Peyer's patch (tissue), 4 donors: ENCODE data around the gene HECTD2. TPM values are rescaled to one million over a fixed set of nuclear protein-coding genes. Genes with fewer than 3 reads are reported as not detected.

ENCODE experiments used
- DNase-seq, 3 donors: peaks; one replicate each; pipeline ENCODE4 v3.0.0-alpha.2; 2017 to 2019
- H3K27ac ChIP-seq, 4 donors: fragments of 200-600 bp; sonication (generic); one replicate each; pipeline ENCODE4 v1.5.1; 2016 to 2019
- H3K27me3 ChIP-seq, 2 donors: fragments of 200-600 bp; sonication (generic); one replicate each; pipeline ENCODE4 v1.5.1; 2019
- H3K36me3 ChIP-seq, 3 donors: fragments of 200-600 bp; sonication (generic); one replicate each; pipeline ENCODE4 v1.5.1; 2016 to 2019
- H3K4me1 ChIP-seq, 4 donors: fragments of 200-600 bp; sonication (generic); one replicate each; pipeline ENCODE4 v1.5.1; 2016 to 2019
- H3K4me3 ChIP-seq, 4 donors: fragments of 200-600 bp; sonication (generic); 1 replicate in 3 of 4; 2 replicates in 1 of 4; pipeline ENCODE4 v1.5.1; 2016 to 2019; ENCODE audit warnings: mild to moderate bottlenecking in 1 of 4
- H3K9me3 ChIP-seq, 4 donors: fragments of 200-600 bp; sonication (generic); one replicate each; pipeline ENCODE4 v1.5.1; 2016 to 2019; ENCODE audit warnings: mild to moderate bottlenecking in 1 of 4
- CTCF ChIP-seq, 6 experiments: fragments of 450-650 bp in 4 of 6; fragments of 200-600 bp in 2 of 6; sonication (generic) in 1 of 6; IDR thresholded peaks; one replicate each; pipeline ENCODE4 v1.5.1; 2017 to 2019; ENCODE audit warnings: antibody characterized with exemption in 6 of 6, mild to moderate bottlenecking in 3 of 6, moderate library complexity in 1 of 6
- POLR2A ChIP-seq, 2 donors: fragments of 450-650 bp; IDR thresholded peaks; one replicate each; pipeline ENCODE4 v1.5.1; 2017; ENCODE audit warnings: antibody characterized with exemption in 2 of 2, mild to moderate bottlenecking in 2 of 2, moderate library complexity in 2 of 2
- total RNA-seq, 4 donors: library from RNA; depleted of rRNA; stranded (reverse); fragments of >200 nt; gene quantifications; one replicate each; pipeline ENCODE4 v1.1.0, GENCODE V29; 2016

HECTD2 gene
- total RNA-seq, 4 donors from 2014 or later = 4.4 to 18.2 (median 5.5) TPM

GRCh38 chr10:91512458-91512857 is 102.3 kb downstream of the HECTD2 start:
- DNase-seq = no peak
- H3K36me3 ChIP-seq = no peaks in the 10 kb centered on the region
- H3K27me3 ChIP-seq = no peaks in the 10 kb centered on the region
- H3K4me1 ChIP-seq = no peaks in the 10 kb centered on the region
- H3K9me3 ChIP-seq = no peaks in the 10 kb centered on the region
- H3K27ac ChIP-seq = no peak overlapping the region
- no peak for TF ChIP-seq CTCF (IDR thresholded peaks at IDR 0.05)
- TF ChIP-seq POLR2A (IDR thresholded peaks at IDR 0.05) = no peak
- H3K4me3 ChIP-seq = no peak overlapping the region

- DNase-seq = no peak
- Histone ChIP-seq H3K4me1 (no peaks in the 10 kb centered on the region), H3K27ac (no peak overlapping the region), H3K9me3 (no peaks in the 10 kb centered on the region), H3K4me3 (no peak overlapping the region), H3K27me3 (no peaks in the 10 kb centered on the region), H3K36me3 (no peaks in the 10 kb centered on the region)
- TF ChIP-seq POLR2A (IDR thresholded peaks at IDR 0.05) (no peak), CTCF (IDR thresholded peaks at IDR 0.05) (no peak)
Observed at GRCh38 chr10:91513598-91514424, 103.7 kb downstream of the HECTD2 start.

GRCh38 chr10:91514787-91515186 is 104.6 kb downstream of the HECTD2 start:
- Histone ChIP-seq H3K27me3 (no peaks in the 10 kb centered on the region), H3K36me3 (no peaks in the 10 kb centered on the region), H3K4me3 (no peak overlapping the region), H3K4me1 (no peaks in the 10 kb centered on the region), H3K27ac (no peak overlapping the region), H3K9me3 (no peaks in the 10 kb centered on the region)
- TF ChIP-seq POLR2A (IDR thresholded peaks at IDR 0.05) (no peak), CTCF (IDR thresholded peaks at IDR 0.05) (no peak)
- DNase-seq = no peak

GRCh38 chr10:91517394-91517793 is 107.2 kb downstream of the HECTD2 start:
- peaks cover 0 to 8% (median 0%) of the 10 kb centered on the region in 4 donors for H3K4me1 ChIP-seq
- no peaks in the 10 kb centered on the region for H3K36me3 ChIP-seq
- no peak overlapping the region for H3K27ac ChIP-seq
- no peak for TF ChIP-seq CTCF (IDR thresholded peaks at IDR 0.05)
- no peak for TF ChIP-seq POLR2A (IDR thresholded peaks at IDR 0.05)
- H3K9me3 ChIP-seq = no peaks in the 10 kb centered on the region
- no peaks in the 10 kb centered on the region for H3K27me3 ChIP-seq
- no peak overlapping the region for H3K4me3 ChIP-seq
- DNase-seq = no peak

- Histone ChIP-seq H3K27me3 (no peaks in the 10 kb centered on the region), H3K4me1 (peaks cover 0 to 8% (median 0%) of the 10 kb centered on the region in 4 donors), H3K27ac (no peak overlapping the region), H3K9me3 (no peaks in the 10 kb centered on the region), H3K4me3 (no peak overlapping the region), H3K36me3 (no peaks in the 10 kb centered on the region)
- no peak for DNase-seq
- TF ChIP-seq POLR2A (IDR thresholded peaks at IDR 0.05) (no peak), CTCF (IDR thresholded peaks at IDR 0.05) (no peak)
Observed at GRCh38 chr10:91519899-91520514, 109.9 kb downstream of the HECTD2 start.
